OCI-LY1 (cell line): Measurements from ENCODE around the gene ELMO1.

Experiments
- H2AFZ ChIP-seq: fragments of 200-600 bp; sonication (generic), shearing (Covaris generic); 2 replicates; pipeline ENCODE4 v1.6.0; 2014; ENCODE audit warnings: antibody characterized with exemption, mild to moderate bottlenecking, low read length
- H3F3A ChIP-seq: fragments of 200-600 bp; sonication (generic), shearing (Covaris generic); 2 replicates; pipeline ENCODE4 v1.6.0; 2014; ENCODE audit warnings: mild to moderate bottlenecking, antibody characterized with exemption, low read length, moderate library complexity; ENCODE audit not compliant: insufficient read depth
- H3K27ac ChIP-seq: fragments of 200-600 bp; sonication (generic); 2 replicates; pipeline ENCODE4 v1.5.1; 2014; ENCODE audit warnings: low read length, mixed run types, mild to moderate bottlenecking, low read depth; ENCODE audit not compliant: poor library complexity, severe bottlenecking
- H3K27me3 ChIP-seq: fragments of 200-600 bp; sonication (generic); 2 replicates; pipeline ENCODE4 v1.6.0; 2014; ENCODE audit warnings: antibody characterized with exemption, mild to moderate bottlenecking, low read length, moderate library complexity; ENCODE audit not compliant: insufficient read depth
- H3K36me3 ChIP-seq: fragments of 200-600 bp; sonication (generic); 2 replicates; pipeline ENCODE4 v1.6.1; 2014; ENCODE audit warnings: mild to moderate bottlenecking, antibody characterized with exemption, low read length, moderate library complexity, mixed read lengths; ENCODE audit not compliant: insufficient read depth
- H3K4me1 ChIP-seq: fragments of 200-600 bp; sonication (generic); 2 replicates; pipeline ENCODE4 v1.5.1; 2014; ENCODE audit warnings: mild to moderate bottlenecking, low read length, moderate library complexity; ENCODE audit not compliant: insufficient read depth, severe bottlenecking
- H3K4me2 ChIP-seq: fragments of 200-600 bp; sonication (generic), shearing (Covaris generic); 2 replicates; pipeline ENCODE4 v1.6.1; 2014; ENCODE audit warnings: low read length
- H3K4me3 ChIP-seq: fragments of 200-600 bp; sonication (generic); 2 replicates; pipeline ENCODE4 v1.5.1; 2014; ENCODE audit warnings: low read length, low read depth, mild to moderate bottlenecking, mixed read lengths; ENCODE audit not compliant: poor library complexity, severe bottlenecking
- H3K79me2 ChIP-seq: fragments of 200-600 bp; shearing (Covaris generic); 2 replicates; pipeline ENCODE4 v1.6.1; 2016; ENCODE audit warnings: mixed run types, low read length, mixed read lengths; ENCODE audit not compliant: insufficient read depth
- H3K9ac ChIP-seq: fragments of 200-600 bp; sonication (generic), shearing (Covaris generic); 2 replicates; pipeline ENCODE4 v1.6.1; 2014; ENCODE audit warnings: mild to moderate bottlenecking, low read length, mixed read lengths
- H3K9me2 ChIP-seq: fragments of 200-600 bp; sonication (generic), shearing (Covaris generic); 2 replicates; pipeline ENCODE4 v1.6.1; 2014; ENCODE audit warnings: low read depth, mild to moderate bottlenecking, low read length, mixed read lengths
- H3K9me3 ChIP-seq: fragments of 200-600 bp; shearing (Covaris generic); 2 replicates; pipeline ENCODE4 v1.6.1; 2014; ENCODE audit warnings: low read length, mixed read lengths
- H4K20me1 ChIP-seq: fragments of 200-600 bp; sonication (generic), shearing (Covaris generic); 2 replicates; pipeline ENCODE4 v1.6.0; 2016; ENCODE audit warnings: mild to moderate bottlenecking, low read length; ENCODE audit not compliant: insufficient read depth
- CTCF ChIP-seq: fragments of 200-600 bp; sonication (generic), shearing (Covaris generic); IDR thresholded peaks from 2 replicates; pipeline ENCODE4 v1.5.1; 2017; ENCODE audit warnings: mild to moderate bottlenecking, antibody characterized with exemption, low read length, moderate library complexity, mixed read lengths
- EZH2 ChIP-seq: fragments of 200-600 bp; sonication (generic), shearing (Covaris generic); IDR thresholded peaks from 2 replicates; pipeline ENCODE4 v1.8.0; 2017; ENCODE audit warnings: borderline replicate concordance, mixed run types, mild to moderate bottlenecking, antibody characterized with exemption, low read length, moderate library complexity, mixed read lengths

ELMO1 gene

GRCh38 chr7:37038706-37039105, 410.0 kb downstream of the ELMO1 start:
- Histone ChIP-seq H3K9ac (no peak overlapping the region), H3K27me3 (no peaks in the 10 kb centered on the region), H3K4me1 (no peaks in the 10 kb centered on the region), H3K9me2 (no peaks in the 10 kb centered on the region), H2AFZ (no peak overlapping the region), H3K79me2 (no peaks in the 10 kb centered on the region), H3K9me3 (0 out of 2 replicates have a peak, but pooled peaks cover 5% of the 10 kb centered on the region), H3K36me3 (peaks cover 39% of the 10 kb centered on the region), H4K20me1 (no peaks in the 10 kb centered on the region), H3K4me2 (no peak overlapping the region), H3F3A (no peaks in the 10 kb centered on the region), H3K4me3 (no peak overlapping the region), H3K27ac (no peak overlapping the region)
- TF ChIP-seq CTCF, result no peak
- TF ChIP-seq EZH2, result no peak

GRCh38 chr7:37037286-37037685, 411.4 kb downstream of the ELMO1 start:
- no peak for TF ChIP-seq EZH2
- TF ChIP-seq CTCF, result no peak
- Histone ChIP-seq H3K4me1 (no peaks in the 10 kb centered on the region), H2AFZ (no peak overlapping the region)

GRCh38 chr7:37035631-37036030, 413.0 kb downstream of the ELMO1 start:
- Histone ChIP-seq H3F3A (no peaks in the 10 kb centered on the region), H3K4me3 (no peak overlapping the region), H3K36me3 (peaks cover 56% of the 10 kb centered on the region), H3K27me3 (no peaks in the 10 kb centered on the region), H3K79me2 (no peaks in the 10 kb centered on the region), H4K20me1 (no peaks in the 10 kb centered on the region), H3K9me2 (no peaks in the 10 kb centered on the region), H2AFZ (no peak overlapping the region), H3K4me1 (no peaks in the 10 kb centered on the region), H3K27ac (no peak overlapping the region), H3K9ac (no peak overlapping the region), H3K4me2 (no peak overlapping the region), H3K9me3 (0 out of 2 replicates have a peak, but pooled peaks cover 5% of the 10 kb centered on the region)
- TF ChIP-seq EZH2 (no peak), CTCF (no peak)

More at GRCh38 chr7:37037286-37037685, 411.4 kb downstream of the ELMO1 start:
- H3F3A ChIP-seq, result no peaks in the 10 kb centered on the region
- H3K9me3 ChIP-seq, result 0 out of 2 replicates have a peak, but pooled peaks cover 5% of the 10 kb centered on the region
- H3K4me2 ChIP-seq, result no peak overlapping the region
- peaks cover 45% of the 10 kb centered on the region for H3K36me3 ChIP-seq
- no peaks in the 10 kb centered on the region for H3K79me2 ChIP-seq
- no peak overlapping the region for H3K4me3 ChIP-seq
- H3K27ac ChIP-seq, result no peak overlapping the region
- H3K27me3 ChIP-seq, result no peaks in the 10 kb centered on the region
- H3K9me2 ChIP-seq, result no peaks in the 10 kb centered on the region
- H4K20me1 ChIP-seq, result no peaks in the 10 kb centered on the region
- H3K9ac ChIP-seq, result no peak overlapping the region
